HepG2 (cell line): Measurements from ENCODE around the gene MAPRE3. TPM values are rescaled to one million over a fixed set of nuclear protein-coding genes. Genes with fewer than 3 reads are reported as not detected.

Source experiments
- CCAR2 ChIP-seq: fragments of 200-400 bp; formaldehyde crosslinking; optimal IDR thresholded peaks from 2 replicates; pipeline ENCODE3; 2018; ENCODE audit warnings: low read depth, mild to moderate bottlenecking, low read length, moderate library complexity
- HDAC2 ChIP-seq: sonication (generic); formaldehyde crosslinking; IDR thresholded peaks from 2 replicates; pipeline ENCODE4 v1.4.0; 2020; ENCODE audit warnings: missing genetic modification reagents
- KDM2A ChIP-seq: sonication (generic); formaldehyde crosslinking; IDR thresholded peaks from 2 replicates; pipeline ENCODE4 v1.4.0; 2020; ENCODE audit warnings: low read depth, missing genetic modification reagents, borderline replicate concordance
- KDM5B ChIP-seq: sonication (generic); formaldehyde crosslinking; IDR thresholded peaks from 2 replicates; pipeline ENCODE4 v1.4.0; 2020; ENCODE audit warnings: missing genetic modification reagents, mild to moderate bottlenecking, borderline replicate concordance
- MEIS1 ChIP-seq: sonication (generic); formaldehyde crosslinking; IDR thresholded peaks from 2 replicates; pipeline ENCODE4 v1.9.0; 2021; ENCODE audit warnings: mild to moderate bottlenecking, missing genetic modification reagents, moderate library complexity, borderline replicate concordance
- PAX8 ChIP-seq: sonication (generic); formaldehyde crosslinking; IDR thresholded peaks from 2 replicates; pipeline ENCODE4 v1.8.0; 2022; ENCODE audit warnings: mild to moderate bottlenecking, missing genetic modification reagents, borderline replicate concordance
- PCBP1 ChIP-seq: fragments of 200-400 bp; formaldehyde crosslinking; IDR thresholded peaks from 2 replicates; pipeline ENCODE4 v1.6.1; 2017; ENCODE audit warnings: mild to moderate bottlenecking, low read depth, low read length, borderline replicate concordance
- ZKSCAN5 ChIP-seq: sonication (generic); formaldehyde crosslinking; IDR thresholded peaks from 2 replicates; pipeline ENCODE4 v1.5.1; 2020; ENCODE audit warnings: mild to moderate bottlenecking, missing genetic modification reagents
- ZNF3 ChIP-seq: IDR thresholded peaks from 2 replicates; pipeline ENCODE4 v1.7.0; 2017; ENCODE audit warnings: inconsistent platforms
- ZNF629 ChIP-seq: sonication (generic); formaldehyde crosslinking; conservative IDR thresholded peaks from 2 replicates; pipeline ENCODE4 v1.5.0; 2020; ENCODE audit warnings: missing genetic modification reagents
- ZNF746 ChIP-seq: sonication (generic); formaldehyde crosslinking; IDR thresholded peaks from 2 replicates; pipeline ENCODE4 v1.8.0; 2022; ENCODE audit warnings: mild to moderate bottlenecking, missing genetic modification reagents
- polyA plus RNA-seq, 8 experiments: library from polyadenylated mRNA; depleted of rRNA in 3 of 8; stranded (reverse) in 7 of 8; unstranded in 1 of 8; fragments of >200 nt; fragmentation: Illumina TruSeq in 4 of 8; extraction: Trizol in 4 of 8; gene quantifications; 2 replicates each; pipeline versions ENCODE4 v1.2.1 to v1.2.3, GENCODE V29; 2011 to 2016; ENCODE audit warnings: low read depth in 4 of 8, missing spikeins in 1 of 8, mixed read lengths in 1 of 8; ENCODE audit not compliant: insufficient read depth in 1 of 8
- total RNA-seq, 5 experiments: library from RNA; depleted of rRNA; stranded (reverse); fragments of >200 nt; fragmentation: Illumina TruSeq; extraction: Trizol; gene quantifications; 2 replicates each; pipeline ENCODE4 v1.2.3, GENCODE V29; 2016; ENCODE audit warnings: low read depth in 1 of 5
- TF ChIP-seq, protein P1 (sequence below): sonication (generic); formaldehyde crosslinking; IDR thresholded peaks from 2 replicates; pipeline ENCODE4 v1.8.1; 2023; ENCODE audit warnings: missing genetic modification reagents, inconsistent platforms, borderline replicate concordance
- TF ChIP-seq, protein P2 (sequence below): sonication (generic); formaldehyde crosslinking; IDR thresholded peaks from 2 replicates; pipeline ENCODE4 v1.4.0; 2020; ENCODE audit warnings: missing genetic modification reagents
- TF ChIP-seq, protein P3 (sequence below): sonication (generic); formaldehyde crosslinking; IDR thresholded peaks from 2 replicates; pipeline ENCODE4 v1.9.0; 2022; ENCODE audit warnings: missing genetic modification reagents, mild to moderate bottlenecking, borderline replicate concordance
- TF ChIP-seq, protein P4 (sequence below): sonication (generic); formaldehyde crosslinking; IDR thresholded peaks from 2 replicates; pipeline ENCODE4 v1.4.0; 2020; ENCODE audit warnings: missing genetic modification reagents

Gene MAPRE3
- total and polyA plus RNA-seq, 2 of the 13 experiments (the other 11 are each of a cell fraction or from before 2014, with no cell fraction given): 0.31 to 0.91 TPM

DNA sequence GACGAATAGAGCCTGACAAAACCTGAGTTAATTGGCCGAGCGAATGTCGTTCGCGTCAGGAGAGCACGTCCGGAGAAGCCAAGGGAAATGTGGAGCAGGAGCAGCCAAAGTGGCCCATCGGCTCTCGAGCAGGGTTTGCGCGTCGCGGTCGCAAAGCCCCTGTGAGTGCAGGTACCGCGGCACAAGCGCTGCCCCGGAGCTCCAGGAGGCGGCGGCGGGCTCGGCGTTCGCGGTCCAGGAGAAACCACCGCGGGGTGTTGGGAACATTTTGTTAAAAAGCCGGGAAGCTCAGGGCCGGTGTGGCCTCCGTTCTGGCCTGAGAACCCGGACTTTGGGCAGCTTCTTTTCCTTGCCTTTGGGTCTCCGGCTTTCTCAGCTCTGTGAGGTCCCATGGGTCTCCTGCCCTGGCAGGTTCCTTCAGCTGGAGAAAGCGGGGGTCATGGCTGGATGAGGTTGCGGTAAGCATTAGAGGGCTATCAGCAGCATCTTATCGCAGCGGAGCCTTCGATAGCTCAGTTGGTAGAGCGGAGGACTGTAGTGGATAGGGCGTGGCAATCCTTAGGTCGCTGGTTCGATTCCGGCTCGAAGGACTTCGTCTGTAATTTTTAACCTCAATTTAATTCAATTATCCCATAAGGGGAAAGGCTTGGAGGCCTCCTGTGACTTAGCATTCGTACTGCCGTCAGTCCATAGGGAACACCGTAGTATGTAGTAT is 80.0 kb downstream of the MAPRE3 start (continued):
- no peak for TF ChIP-seq PCBP1
- TF ChIP-seq KDM2A: peak; percentile 99
- TF ChIP-seq, protein P1, sequence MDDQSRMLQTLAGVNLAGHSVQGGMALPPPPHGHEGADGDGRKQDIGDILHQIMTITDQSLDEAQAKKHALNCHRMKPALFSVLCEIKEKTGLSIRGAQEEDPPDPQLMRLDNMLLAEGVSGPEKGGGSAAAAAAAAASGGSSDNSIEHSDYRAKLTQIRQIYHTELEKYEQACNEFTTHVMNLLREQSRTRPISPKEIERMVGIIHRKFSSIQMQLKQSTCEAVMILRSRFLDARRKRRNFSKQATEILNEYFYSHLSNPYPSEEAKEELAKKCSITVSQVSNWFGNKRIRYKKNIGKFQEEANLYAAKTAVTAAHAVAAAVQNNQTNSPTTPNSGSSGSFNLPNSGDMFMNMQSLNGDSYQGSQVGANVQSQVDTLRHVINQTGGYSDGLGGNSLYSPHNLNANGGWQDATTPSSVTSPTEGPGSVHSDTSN (CRISPR knock-in tag): 0 out of 2 replicates have a peak, but pooled peaks have one; percentile 40
- no peak; the same call in none of the 2 replicates for TF ChIP-seq MEIS1 (CRISPR knock-in tag)
- TF ChIP-seq PAX8 (CRISPR knock-in tag): 0 out of 2 replicates have a peak, but pooled peaks have one; percentile 14
- TF ChIP-seq HDAC2: peak; percentile 55
- TF ChIP-seq ZNF3 (CRISPR knock-in tag): no peak
- TF ChIP-seq, protein P2, sequence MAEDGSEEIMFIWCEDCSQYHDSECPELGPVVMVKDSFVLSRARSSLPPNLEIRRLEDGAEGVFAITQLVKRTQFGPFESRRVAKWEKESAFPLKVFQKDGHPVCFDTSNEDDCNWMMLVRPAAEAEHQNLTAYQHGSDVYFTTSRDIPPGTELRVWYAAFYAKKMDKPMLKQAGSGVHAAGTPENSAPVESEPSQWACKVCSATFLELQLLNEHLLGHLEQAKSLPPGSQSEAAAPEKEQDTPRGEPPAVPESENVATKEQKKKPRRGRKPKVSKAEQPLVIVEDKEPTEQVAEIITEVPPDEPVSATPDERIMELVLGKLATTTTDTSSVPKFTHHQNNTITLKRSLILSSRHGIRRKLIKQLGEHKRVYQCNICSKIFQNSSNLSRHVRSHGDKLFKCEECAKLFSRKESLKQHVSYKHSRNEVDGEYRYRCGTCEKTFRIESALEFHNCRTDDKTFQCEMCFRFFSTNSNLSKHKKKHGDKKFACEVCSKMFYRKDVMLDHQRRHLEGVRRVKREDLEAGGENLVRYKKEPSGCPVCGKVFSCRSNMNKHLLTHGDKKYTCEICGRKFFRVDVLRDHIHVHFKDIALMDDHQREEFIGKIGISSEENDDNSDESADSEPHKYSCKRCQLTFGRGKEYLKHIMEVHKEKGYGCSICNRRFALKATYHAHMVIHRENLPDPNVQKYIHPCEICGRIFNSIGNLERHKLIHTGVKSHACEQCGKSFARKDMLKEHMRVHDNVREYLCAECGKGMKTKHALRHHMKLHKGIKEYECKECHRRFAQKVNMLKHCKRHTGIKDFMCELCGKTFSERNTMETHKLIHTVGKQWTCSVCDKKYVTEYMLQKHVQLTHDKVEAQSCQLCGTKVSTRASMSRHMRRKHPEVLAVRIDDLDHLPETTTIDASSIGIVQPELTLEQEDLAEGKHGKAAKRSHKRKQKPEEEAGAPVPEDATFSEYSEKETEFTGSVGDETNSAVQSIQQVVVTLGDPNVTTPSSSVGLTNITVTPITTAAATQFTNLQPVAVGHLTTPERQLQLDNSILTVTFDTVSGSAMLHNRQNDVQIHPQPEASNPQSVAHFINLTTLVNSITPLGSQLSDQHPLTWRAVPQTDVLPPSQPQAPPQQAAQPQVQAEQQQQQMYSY (CRISPR knock-in tag): no peak
- no peak for TF ChIP-seq ZKSCAN5 (CRISPR knock-in tag)
- TF ChIP-seq KDM5B (CRISPR knock-in tag): peak; percentile 94
- peak; percentile 7; the same call in 1 of the 2 replicates for TF ChIP-seq ZNF629 (CRISPR knock-in tag)
- TF ChIP-seq CCAR2: peak; percentile 38
- TF ChIP-seq, protein P3, sequence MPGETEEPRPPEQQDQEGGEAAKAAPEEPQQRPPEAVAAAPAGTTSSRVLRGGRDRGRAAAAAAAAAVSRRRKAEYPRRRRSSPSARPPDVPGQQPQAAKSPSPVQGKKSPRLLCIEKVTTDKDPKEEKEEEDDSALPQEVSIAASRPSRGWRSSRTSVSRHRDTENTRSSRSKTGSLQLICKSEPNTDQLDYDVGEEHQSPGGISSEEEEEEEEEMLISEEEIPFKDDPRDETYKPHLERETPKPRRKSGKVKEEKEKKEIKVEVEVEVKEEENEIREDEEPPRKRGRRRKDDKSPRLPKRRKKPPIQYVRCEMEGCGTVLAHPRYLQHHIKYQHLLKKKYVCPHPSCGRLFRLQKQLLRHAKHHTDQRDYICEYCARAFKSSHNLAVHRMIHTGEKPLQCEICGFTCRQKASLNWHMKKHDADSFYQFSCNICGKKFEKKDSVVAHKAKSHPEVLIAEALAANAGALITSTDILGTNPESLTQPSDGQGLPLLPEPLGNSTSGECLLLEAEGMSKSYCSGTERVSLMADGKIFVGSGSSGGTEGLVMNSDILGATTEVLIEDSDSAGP (CRISPR knock-in tag): peak; percentile 81
- no peak; the same call in 1 of the 2 replicates for TF ChIP-seq ZNF746 (CRISPR knock-in tag)
- TF ChIP-seq, protein P4, sequence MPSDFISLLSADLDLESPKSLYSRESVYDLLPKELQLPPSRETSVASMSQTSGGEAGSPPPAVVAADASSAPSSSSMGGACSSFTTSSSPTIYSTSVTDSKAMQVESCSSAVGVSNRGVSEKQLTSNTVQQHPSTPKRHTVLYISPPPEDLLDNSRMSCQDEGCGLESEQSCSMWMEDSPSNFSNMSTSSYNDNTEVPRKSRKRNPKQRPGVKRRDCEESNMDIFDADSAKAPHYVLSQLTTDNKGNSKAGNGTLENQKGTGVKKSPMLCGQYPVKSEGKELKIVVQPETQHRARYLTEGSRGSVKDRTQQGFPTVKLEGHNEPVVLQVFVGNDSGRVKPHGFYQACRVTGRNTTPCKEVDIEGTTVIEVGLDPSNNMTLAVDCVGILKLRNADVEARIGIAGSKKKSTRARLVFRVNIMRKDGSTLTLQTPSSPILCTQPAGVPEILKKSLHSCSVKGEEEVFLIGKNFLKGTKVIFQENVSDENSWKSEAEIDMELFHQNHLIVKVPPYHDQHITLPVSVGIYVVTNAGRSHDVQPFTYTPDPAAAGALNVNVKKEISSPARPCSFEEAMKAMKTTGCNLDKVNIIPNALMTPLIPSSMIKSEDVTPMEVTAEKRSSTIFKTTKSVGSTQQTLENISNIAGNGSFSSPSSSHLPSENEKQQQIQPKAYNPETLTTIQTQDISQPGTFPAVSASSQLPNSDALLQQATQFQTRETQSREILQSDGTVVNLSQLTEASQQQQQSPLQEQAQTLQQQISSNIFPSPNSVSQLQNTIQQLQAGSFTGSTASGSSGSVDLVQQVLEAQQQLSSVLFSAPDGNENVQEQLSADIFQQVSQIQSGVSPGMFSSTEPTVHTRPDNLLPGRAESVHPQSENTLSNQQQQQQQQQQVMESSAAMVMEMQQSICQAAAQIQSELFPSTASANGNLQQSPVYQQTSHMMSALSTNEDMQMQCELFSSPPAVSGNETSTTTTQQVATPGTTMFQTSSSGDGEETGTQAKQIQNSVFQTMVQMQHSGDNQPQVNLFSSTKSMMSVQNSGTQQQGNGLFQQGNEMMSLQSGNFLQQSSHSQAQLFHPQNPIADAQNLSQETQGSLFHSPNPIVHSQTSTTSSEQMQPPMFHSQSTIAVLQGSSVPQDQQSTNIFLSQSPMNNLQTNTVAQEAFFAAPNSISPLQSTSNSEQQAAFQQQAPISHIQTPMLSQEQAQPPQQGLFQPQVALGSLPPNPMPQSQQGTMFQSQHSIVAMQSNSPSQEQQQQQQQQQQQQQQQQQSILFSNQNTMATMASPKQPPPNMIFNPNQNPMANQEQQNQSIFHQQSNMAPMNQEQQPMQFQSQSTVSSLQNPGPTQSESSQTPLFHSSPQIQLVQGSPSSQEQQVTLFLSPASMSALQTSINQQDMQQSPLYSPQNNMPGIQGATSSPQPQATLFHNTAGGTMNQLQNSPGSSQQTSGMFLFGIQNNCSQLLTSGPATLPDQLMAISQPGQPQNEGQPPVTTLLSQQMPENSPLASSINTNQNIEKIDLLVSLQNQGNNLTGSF (CRISPR knock-in tag): peak; percentile 59; the same call in 1 of the 2 replicates
